OCI-LY7 (cell line): ENCODE data around the gene PADI4.

Experiments
- EZH2phosphoT487 ChIP-seq: fragments of 200-600 bp; sonication (generic); IDR thresholded peaks from 2 replicates; pipeline ENCODE4 v1.6.1; 2018; ENCODE audit warnings: low read depth, borderline replicate concordance, mild to moderate bottlenecking, mixed run types, antibody characterized with exemption, low read length, moderate library complexity, mixed read lengths
- TF ChIP-seq, protein P1 (sequence below): fragments of 200-600 bp; sonication (generic); conservative IDR thresholded peaks from 2 replicates; pipeline ENCODE4 v1.5.1; 2014; ENCODE audit warnings: mild to moderate bottlenecking, antibody characterized with exemption, low read length, moderate library complexity, mixed read lengths

DNA sequence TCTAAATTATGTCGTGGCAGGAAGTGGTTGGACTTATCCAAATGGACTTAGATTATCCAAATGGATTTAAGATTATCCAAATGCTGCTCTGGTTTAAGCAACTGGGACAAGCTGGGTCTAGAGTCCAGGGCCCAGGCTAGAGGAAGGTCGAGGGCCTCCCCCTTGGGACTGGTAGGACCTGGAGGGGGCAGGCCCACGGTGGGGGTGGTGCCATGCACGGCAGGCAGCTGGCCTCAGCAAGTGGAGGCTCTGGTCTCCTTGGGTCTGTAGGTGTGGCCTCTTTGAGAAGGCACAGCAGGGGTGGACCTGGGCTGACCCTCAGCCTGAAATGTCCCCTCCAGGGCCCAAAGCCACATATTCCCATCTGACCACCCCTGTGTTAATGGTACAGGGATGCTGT, 93.8 kb downstream of the PADI4 start:
- TF ChIP-seq, protein P1, sequence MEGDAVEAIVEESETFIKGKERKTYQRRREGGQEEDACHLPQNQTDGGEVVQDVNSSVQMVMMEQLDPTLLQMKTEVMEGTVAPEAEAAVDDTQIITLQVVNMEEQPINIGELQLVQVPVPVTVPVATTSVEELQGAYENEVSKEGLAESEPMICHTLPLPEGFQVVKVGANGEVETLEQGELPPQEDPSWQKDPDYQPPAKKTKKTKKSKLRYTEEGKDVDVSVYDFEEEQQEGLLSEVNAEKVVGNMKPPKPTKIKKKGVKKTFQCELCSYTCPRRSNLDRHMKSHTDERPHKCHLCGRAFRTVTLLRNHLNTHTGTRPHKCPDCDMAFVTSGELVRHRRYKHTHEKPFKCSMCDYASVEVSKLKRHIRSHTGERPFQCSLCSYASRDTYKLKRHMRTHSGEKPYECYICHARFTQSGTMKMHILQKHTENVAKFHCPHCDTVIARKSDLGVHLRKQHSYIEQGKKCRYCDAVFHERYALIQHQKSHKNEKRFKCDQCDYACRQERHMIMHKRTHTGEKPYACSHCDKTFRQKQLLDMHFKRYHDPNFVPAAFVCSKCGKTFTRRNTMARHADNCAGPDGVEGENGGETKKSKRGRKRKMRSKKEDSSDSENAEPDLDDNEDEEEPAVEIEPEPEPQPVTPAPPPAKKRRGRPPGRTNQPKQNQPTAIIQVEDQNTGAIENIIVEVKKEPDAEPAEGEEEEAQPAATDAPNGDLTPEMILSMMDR = no peak
- no peak for TF ChIP-seq EZH2phosphoT487
